Gastrocnemius medialis (tissue), 4 donors: ENCODE measurements around the gene PAM16. TPM values are rescaled to one million over a fixed set of nuclear protein-coding genes. Genes with fewer than 3 reads are reported as not detected.
A peak's percentile ranks its signal among the peaks of the same experiment; 100 is the strongest.

ENCODE experiments used
- ATAC-seq, 2 donors: fragments of 150-250 bp; one replicate each; pipeline ENCODE4 v1.9.1; 2016
- DNase-seq, 2 donors: peaks; one replicate each; pipeline ENCODE4 v3.0.0-alpha.2; 2019
- H3K27ac ChIP-seq, 4 donors: fragments of 200-600 bp; sonication (generic); 1 replicate in 1 of 4; 2 replicates in 3 of 4; pipeline ENCODE4 v1.5.1; 2016 to 2018; ENCODE audit warnings: mild to moderate bottlenecking in 2 of 4, moderate library complexity in 1 of 4
- H3K27me3 ChIP-seq, 3 donors: fragments of 200-600 bp; sonication (generic) in 2 of 3; 1 replicate in 1 of 3; 2 replicates in 2 of 3; pipeline versions ENCODE4 v1.5.1 to v1.6.0; 2016 to 2019; ENCODE audit warnings: mild to moderate bottlenecking in 1 of 3, moderate library complexity in 1 of 3
- H3K36me3 ChIP-seq, 2 donors: fragments of 200-600 bp; sonication (generic) in 1 of 2; one replicate each; pipeline ENCODE4 v1.5.1; 2017 to 2018
- H3K4me1 ChIP-seq, 2 donors: fragments of 200-600 bp; sonication (generic) in 1 of 2; one replicate each; pipeline ENCODE4 v1.5.1; 2016 to 2017; ENCODE audit warnings: mild to moderate bottlenecking in 2 of 2
- H3K4me3 ChIP-seq, 4 donors: fragments of 200-600 bp; sonication (generic) in 3 of 4; 1 replicate in 1 of 4; 2 replicates in 3 of 4; pipeline ENCODE4 v1.5.1; 2016 to 2019; ENCODE audit warnings: mild to moderate bottlenecking in 2 of 4
- H3K9me3 ChIP-seq, 3 donors: fragments of 200-600 bp; sonication (generic) in 2 of 3; 1 replicate in 1 of 3; 2 replicates in 2 of 3; pipeline ENCODE4 v1.5.1; 2016 to 2019
- CTCF ChIP-seq, 5 experiments: fragments of 450-650 bp in 3 of 5; fragments of 200-600 bp in 2 of 5; sonication (generic) in 2 of 5; IDR thresholded peaks in 4 of 5; conservative IDR thresholded peaks in 1 of 5; 1 replicate in 4 of 5; 2 replicates in 1 of 5; pipeline ENCODE4 v1.5.1; 2016 to 2019; ENCODE audit warnings: antibody characterized with exemption in 5 of 5, mild to moderate bottlenecking in 3 of 5, moderate library complexity in 3 of 5
- POLR2A ChIP-seq, 2 donors: fragments of 450-650 bp; IDR thresholded peaks; one replicate each; pipeline ENCODE4 v1.6.1; 2017; ENCODE audit warnings: antibody characterized with exemption in 2 of 2, mild to moderate bottlenecking in 2 of 2, moderate library complexity in 2 of 2
- in situ Hi-C, 4 donors: fragments of 200-750 bp; cut with MboI; loops; one replicate each; pipeline versions ENCODE4 v1.15.0 to v1.8.0; 2017; ENCODE audit warnings: low sequenced_read_pairs in 4 of 4
- intact Hi-C: fragments of 100-400 bp; cut with DNase I; formaldehyde crosslinking; loops from one replicate; pipeline ENCODE4 v1.15.1; 2023; ENCODE audit warnings: low total_unique reads
- total RNA-seq, 4 donors: library from RNA; depleted of rRNA; stranded (reverse); fragments of >200 nt; gene quantifications; one replicate each; pipeline versions ENCODE4 v1.1.0 to v1.2.3, GENCODE V29; 2016

PAM16 gene
- total RNA-seq, 4 donors from 2014 or later = 112 to 174 (median 132) TPM

DNA sequence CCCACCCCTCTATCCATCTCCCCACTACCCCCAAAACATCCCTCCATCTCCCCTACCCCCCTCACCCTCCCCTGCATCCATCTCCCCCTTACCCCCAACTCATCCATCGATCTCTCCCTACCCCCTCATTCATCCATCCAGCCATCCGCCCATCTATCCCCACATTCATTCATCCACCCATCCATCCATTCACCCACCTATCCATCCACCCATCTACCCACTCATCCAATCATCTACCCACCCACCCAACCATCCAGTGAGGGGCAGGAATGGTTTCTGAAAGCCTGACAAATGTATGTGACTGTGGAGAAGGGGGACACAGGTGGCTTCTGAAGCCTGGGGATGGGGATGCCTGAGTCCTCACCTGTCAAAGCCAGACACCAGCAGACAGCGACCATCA lies 8.8 kb upstream of the PAM16 start:
- no peaks in the 10 kb centered on the region for H3K27me3 ChIP-seq
- in situ Hi-C loops = loop anchor here (5.0 to 10.0 kb wide), 2 partner anchors 37 to 55 kb away; partner anchors contain the start of gene CORO7 (in 2 of the 4)
- H3K27ac ChIP-seq = no peak overlapping the region
- no peak for DNase-seq
- TF ChIP-seq CTCF (IDR thresholded peaks at IDR 0.05 in 4 of 5, conservative IDR thresholded peaks at IDR 0.05 in 1 of 5) = no peak
- no peak for TF ChIP-seq POLR2A (IDR thresholded peaks at IDR 0.05)
- intact Hi-C loops = loop anchor here (1.0 kb wide), 1 partner anchor 42 kb away; no protein-coding TSS in a partner anchor
- H3K4me1 ChIP-seq = no peaks in the 10 kb centered on the region
- no peak overlapping the region for H3K4me3 ChIP-seq
- peaks cover 0 to 5% of the 10 kb centered on the region in 2 donors for H3K36me3 ChIP-seq
- no peak for ATAC-seq
- H3K9me3 ChIP-seq = no peaks in the 10 kb centered on the region

GRCh38 chr16:4358831-4359561 lies 7.9 kb upstream of the PAM16 start:
- no peaks in the 10 kb centered on the region for H3K27me3 ChIP-seq
- no peak overlapping the region for H3K27ac ChIP-seq
- in situ Hi-C loops (loop anchor here in 2 of 4 donors (10.0 kb wide), 1 partner anchor 56 kb away; the partner anchor contains the start of gene CORO7 (in 2 of the 2)), intact Hi-C loops (loop anchor here (1.0 kb wide), 1 partner anchor 43 kb away; no protein-coding TSS in a partner anchor)
- H3K36me3 ChIP-seq = no peaks in the 10 kb centered on the region
- H3K4me3 ChIP-seq = no peak overlapping the region
- H3K4me1 ChIP-seq = no peaks in the 10 kb centered on the region
- TF ChIP-seq CTCF (IDR thresholded peaks at IDR 0.05 in 4 of 5, conservative IDR thresholded peaks at IDR 0.05 in 1 of 5) = peak; percentile 94 to 99 (median 97)
- TF ChIP-seq POLR2A (IDR thresholded peaks at IDR 0.05) = no peak
- H3K9me3 ChIP-seq = no peaks in the 10 kb centered on the region
- DNase-seq (peak in 1 of 2 donors; percentile 46), ATAC-seq (peak in 1 of 2 donors; percentile 72)

DNA sequence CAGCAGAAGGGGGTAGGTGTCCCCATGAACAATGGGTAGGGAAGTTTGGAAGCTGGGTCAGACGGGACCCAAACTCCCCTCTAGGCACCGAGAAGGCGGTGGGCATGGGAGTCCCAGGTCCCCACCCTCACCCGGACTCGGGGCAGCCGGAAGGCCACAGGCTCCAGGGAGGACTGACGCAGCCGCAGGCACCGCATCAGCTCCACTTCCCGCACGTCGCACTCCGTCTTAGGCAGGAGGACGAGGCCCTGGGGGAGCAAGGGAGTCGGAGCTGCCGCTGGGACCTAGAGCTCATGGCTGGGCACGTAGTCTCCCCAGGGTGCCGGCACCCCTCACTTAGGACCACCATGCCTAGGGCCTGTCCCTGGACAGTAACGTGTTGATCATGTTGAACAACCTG lies 7.1 kb upstream of the PAM16 start:
- Histone ChIP-seq H3K9me3 (no peaks in the 10 kb centered on the region), H3K27ac (no peak overlapping the region), H3K4me3 (no peak overlapping the region), H3K36me3 (no peaks in the 10 kb centered on the region), H3K27me3 (no peaks in the 10 kb centered on the region), H3K4me1 (no peaks in the 10 kb centered on the region)
- intact Hi-C loops = no loop called here
- TF ChIP-seq CTCF (IDR thresholded peaks at IDR 0.05 in 4 of 5, conservative IDR thresholded peaks at IDR 0.05 in 1 of 5) (no peak), POLR2A (IDR thresholded peaks at IDR 0.05) (no peak)
- no peak for ATAC-seq
- in situ Hi-C loops = loop anchor here in 2 of 4 donors (10.0 kb wide), 1 partner anchor 57 kb away; the partner anchor contains the start of gene CORO7 (in 2 of the 2)
- no peak for DNase-seq

DNA sequence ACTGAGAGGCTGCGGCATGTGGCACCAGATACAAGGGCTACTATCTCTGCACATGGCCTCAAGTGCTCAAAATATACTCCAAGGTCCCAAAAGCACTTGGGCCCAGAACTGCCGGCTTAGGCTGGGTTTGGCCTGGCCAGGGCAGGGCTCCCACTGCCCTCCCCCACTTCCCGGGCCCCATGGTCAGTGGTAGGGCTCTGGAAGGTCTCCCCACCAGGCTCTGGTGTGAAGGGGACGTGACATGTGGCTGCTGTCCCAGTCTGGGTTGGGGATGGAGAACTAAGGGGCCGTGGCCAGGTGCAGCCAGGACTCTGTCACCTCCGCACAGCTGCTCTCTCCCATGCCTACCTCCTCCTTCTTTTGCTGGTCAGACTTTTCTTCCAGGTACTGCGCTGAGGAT lies 5.7 kb upstream of the PAM16 start:
- Histone ChIP-seq H3K27ac (no peak overlapping the region), H3K4me3 (no peak overlapping the region), H3K4me1 (peaks cover 0 to under 1% of the 10 kb centered on the region in 2 donors), H3K27me3 (no peaks in the 10 kb centered on the region), H3K9me3 (no peaks in the 10 kb centered on the region), H3K36me3 (no peaks in the 10 kb centered on the region)
- no peak for TF ChIP-seq POLR2A (IDR thresholded peaks at IDR 0.05)
- TF ChIP-seq CTCF (IDR thresholded peaks at IDR 0.05 in 4 of 5, conservative IDR thresholded peaks at IDR 0.05 in 1 of 5) = no peak
- DNase-seq (no peak), ATAC-seq (no peak)
- in situ Hi-C loops (loop anchor here in 2 of 4 donors (10.0 kb wide), 1 partner anchor 58 kb away; the partner anchor contains the start of gene CORO7 (in 2 of the 2)), intact Hi-C loops (no loop called here)
